MCF 10A (cell line): Measurements from ENCODE around the gene GATB. TPM values are rescaled to one million over a fixed set of nuclear protein-coding genes. Genes with fewer than 3 reads are reported as not detected.

Experiments
- BruUV-seq: library from RNA; stranded (reverse); fragments of 400-500 nt; replicated peaks from 2 replicates; lab custom pipeline; 2021; lab: Mats Ljungman, UMichigan
- CTCF ChIA-PET: fragments of 300-600 bp; sonication (Branson Sonifier 250); formaldehyde crosslinking; extraction: SDS; loops from one replicate; lab custom pipeline; 2021; ENCODE audit warnings: antibody characterized with exemption, inconsistent platforms; lab: Yijun Ruan, JAX
- POLR2A ChIA-PET: fragments of 300-600, 350-650 bp; sonication (Branson Sonifier 250); formaldehyde crosslinking; extraction: SDS; loops from one replicate; lab custom pipeline; 2020; ENCODE audit warnings: antibody characterized with exemption, inconsistent platforms; lab: Yijun Ruan, JAX
- DNase-seq: peaks from one replicate; pipeline ENCODE4 v3.0.0-alpha.2; 2018; ENCODE audit not compliant: unreplicated experiment
- H3K27ac Mint-ChIP-seq: one replicate; pipeline ENCODE4 v1.8.0; 2022; ENCODE audit warnings: mild to moderate bottlenecking, low read depth, mixed read lengths; ENCODE audit not compliant: unreplicated experiment
- H3K27me3 Mint-ChIP-seq: one replicate; pipeline ENCODE4 v1.8.0; 2022; ENCODE audit warnings: mixed read lengths; ENCODE audit not compliant: insufficient read depth, unreplicated experiment
- H3K36me3 Mint-ChIP-seq: one replicate; pipeline ENCODE4 v1.8.0; 2022; ENCODE audit warnings: mild to moderate bottlenecking, moderate library complexity, mixed read lengths; ENCODE audit not compliant: insufficient read depth, unreplicated experiment
- H3K4me1 Mint-ChIP-seq: one replicate; pipeline ENCODE4 v1.8.0; 2022; ENCODE audit warnings: mixed read lengths; ENCODE audit not compliant: insufficient read depth, unreplicated experiment
- H3K4me3 Mint-ChIP-seq: one replicate; pipeline ENCODE4 v1.8.0; 2022; ENCODE audit warnings: mild to moderate bottlenecking, moderate library complexity, mixed read lengths; ENCODE audit not compliant: unreplicated experiment
- H3K9me3 Mint-ChIP-seq: one replicate; pipeline ENCODE4 v1.8.0; 2022; ENCODE audit warnings: mixed read lengths; ENCODE audit not compliant: unreplicated experiment
- CTCF ChIP-seq: fragments of 200-600 bp; IDR thresholded peaks from one replicate; pipeline ENCODE4 v1.8.0; 2022; ENCODE audit warnings: antibody characterized with exemption, mild to moderate bottlenecking; ENCODE audit not compliant: unreplicated experiment
- intact Hi-C: fragments of 100-400 bp; cut with micrococcal nuclease; formaldehyde crosslinking; loops from 2 replicates; pipeline ENCODE4 v1.14.1; 2022
- total RNA-seq: library from RNA; stranded (reverse); gene quantifications from 2 replicates; pipeline ENCODE4 v1.2.3, GENCODE V29; 2022

GATB gene
- total RNA-seq, 1 experiment from 2014 or later, result 17.8 TPM

DNA sequence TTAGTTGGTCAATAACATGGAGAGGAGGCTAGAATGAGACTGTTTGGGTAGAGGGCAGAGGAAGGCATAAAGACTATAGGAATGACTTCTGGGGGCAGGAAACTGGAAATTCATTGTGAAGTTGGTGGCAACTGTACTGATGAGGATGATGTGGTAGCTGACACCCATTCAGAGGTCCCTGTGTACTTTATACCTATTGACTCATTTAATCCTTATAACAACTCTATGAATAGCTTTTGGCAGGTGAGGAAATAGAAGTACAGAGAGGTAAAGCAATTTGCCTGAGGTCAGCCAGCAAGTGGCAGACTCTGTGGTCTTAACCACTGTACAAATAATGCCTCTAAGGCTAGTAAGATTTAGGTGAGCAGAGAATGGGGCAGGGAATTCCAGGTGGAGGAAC is 100.1 kb downstream of the GATB start:
- Mint-ChIP-seq H3K4me3 (no peak overlapping the region), H3K9me3 (no peaks in the 10 kb centered on the region), H3K27me3 (no peaks in the 10 kb centered on the region), H3K36me3 (peaks cover 35% of the 10 kb centered on the region), H3K27ac (no peak overlapping the region), H3K4me1 (no peaks in the 10 kb centered on the region)
- intact Hi-C loops, result no loop called here
- POLR2A ChIA-PET, result no interaction called here
- TF ChIP-seq CTCF, result no peak
- CTCF ChIA-PET, result no interaction called here
- no peak for DNase-seq
- BruUV-seq, result no TSS peak

DNA sequence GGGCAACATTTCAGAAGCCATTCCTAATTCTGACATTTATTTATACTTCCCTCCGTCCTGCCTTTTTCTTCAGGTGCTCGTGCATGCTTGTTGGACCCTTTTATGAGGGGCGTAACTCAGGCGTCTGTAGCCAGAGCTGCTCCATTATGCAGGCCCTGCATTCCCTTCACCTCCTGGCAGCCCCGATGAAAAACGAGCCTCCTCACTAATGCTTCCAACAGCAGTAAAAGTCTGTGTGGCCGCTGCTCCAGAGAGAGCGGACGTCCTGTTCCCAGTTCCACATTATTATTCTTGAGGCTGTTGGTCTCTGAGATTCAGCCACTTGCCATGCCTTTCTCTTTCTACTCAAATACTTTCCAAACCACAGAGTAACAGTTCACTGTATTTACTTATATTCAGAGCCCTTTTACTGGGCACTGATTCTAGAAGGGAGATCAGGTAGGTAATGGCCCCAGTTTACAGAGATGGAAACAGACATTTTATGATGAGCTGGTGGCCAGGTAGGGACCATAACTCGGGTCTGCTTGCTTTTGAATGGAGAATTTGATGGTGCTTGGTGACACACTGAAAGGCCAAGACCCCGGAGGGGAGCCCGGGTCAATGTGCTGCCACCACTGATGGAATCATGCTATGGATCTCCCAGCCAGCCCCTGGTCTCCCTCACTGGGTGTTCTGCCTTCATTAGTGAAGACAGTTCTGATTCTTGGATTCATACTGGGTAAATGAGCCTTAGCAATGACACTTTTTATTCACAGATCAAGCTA is 101.0 kb downstream of the GATB start:
- no peak for TF ChIP-seq CTCF
- no TSS peak for BruUV-seq
- intact Hi-C loops, result no loop called here
- no peak overlapping the region for H3K27ac Mint-ChIP-seq
- no peak for DNase-seq
- H3K36me3 Mint-ChIP-seq, result peaks cover 35% of the 10 kb centered on the region
- H3K4me1 Mint-ChIP-seq, result no peaks in the 10 kb centered on the region
- H3K4me3 Mint-ChIP-seq, result no peak overlapping the region
- H3K9me3 Mint-ChIP-seq, result no peaks in the 10 kb centered on the region
- POLR2A ChIA-PET, result no interaction called here
- H3K27me3 Mint-ChIP-seq, result no peaks in the 10 kb centered on the region
- CTCF ChIA-PET, result interaction anchor here (0.6 to 1.0 kb wide), 2 partner anchors 13 to 1264 kb away, joined by 3 to 4 read pairs; no protein-coding TSS in a partner anchor

DNA sequence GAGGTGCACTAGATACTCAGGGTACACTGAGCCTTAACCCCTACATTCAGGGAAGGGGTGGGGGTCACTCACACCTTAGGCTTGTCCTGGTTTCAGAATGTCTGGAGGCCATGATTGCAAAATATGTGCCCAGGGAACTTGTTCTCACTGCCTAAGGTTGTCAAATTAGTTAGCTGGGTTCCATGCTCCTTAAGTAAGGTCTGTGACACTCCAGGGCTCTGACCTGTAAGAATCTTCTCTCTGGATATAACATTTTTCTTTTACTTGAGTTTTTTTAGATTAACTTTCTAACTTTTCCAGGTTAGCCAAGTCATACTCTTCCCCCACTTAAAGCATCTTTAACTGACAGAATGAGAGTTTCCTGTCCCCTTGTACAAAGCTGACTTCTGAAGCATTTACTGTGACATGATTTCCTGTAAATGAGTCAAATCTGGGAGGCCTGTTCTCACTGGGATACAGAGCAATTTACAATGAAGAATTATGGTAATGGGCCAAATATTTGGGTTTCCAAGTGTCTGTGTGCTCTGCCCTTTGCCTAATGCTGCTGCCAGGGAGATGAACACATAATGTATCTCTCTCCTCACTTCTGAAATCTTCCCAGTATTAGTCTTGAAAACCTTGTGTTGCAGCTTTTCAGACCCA is 101.7 kb downstream of the GATB start:
- ChIA-PET CTCF (interaction anchor here (0.6 to 1.0 kb wide), 2 partner anchors 12 to 1264 kb away, joined by 3 to 4 read pairs; no protein-coding TSS in a partner anchor), POLR2A (interaction anchor here (0.6 to 1.0 kb wide), 2 partner anchors 9 to 16 kb away, joined by 3 to 4 read pairs; no protein-coding TSS in a partner anchor)
- peaks cover 35% of the 10 kb centered on the region for H3K36me3 Mint-ChIP-seq
- H3K27ac Mint-ChIP-seq, result no peak overlapping the region
- no peak for TF ChIP-seq CTCF
- DNase-seq, result no peak
- H3K27me3 Mint-ChIP-seq, result no peaks in the 10 kb centered on the region
- no peaks in the 10 kb centered on the region for H3K4me1 Mint-ChIP-seq
- BruUV-seq, result no TSS peak
- no peak overlapping the region for H3K4me3 Mint-ChIP-seq
- no peaks in the 10 kb centered on the region for H3K9me3 Mint-ChIP-seq
- intact Hi-C loops, result no loop called here

GRCh38 chr4:151657896-151658295 is 102.9 kb downstream of the GATB start:
- Mint-ChIP-seq H3K9me3 (no peaks in the 10 kb centered on the region), H3K4me3 (no peak overlapping the region), H3K4me1 (no peaks in the 10 kb centered on the region), H3K27me3 (no peaks in the 10 kb centered on the region), H3K36me3 (peaks cover 32% of the 10 kb centered on the region), H3K27ac (no peak overlapping the region)
- no peak for DNase-seq
- CTCF ChIA-PET, result interaction anchor here (0.7 kb wide), 1 partner anchor 10 kb away, joined by 4 read pairs; no protein-coding TSS in a partner anchor
- no TSS peak for BruUV-seq
- POLR2A ChIA-PET, result no interaction called here
- no peak for TF ChIP-seq CTCF
- intact Hi-C loops, result no loop called here
